Liver (tissue), 3 donors: ENCODE measurements around the gene PNPLA6.

Source experiments
- GABPA ChIP-seq, 2 donors: IDR thresholded peaks in 1 of 2; conservative IDR thresholded peaks in 1 of 2; 2 replicates each; pipeline ENCODE4 v1.6.1; 2016; ENCODE audit warnings: antibody characterized with exemption in 2 of 2, mild to moderate bottlenecking in 1 of 2, moderate library complexity in 1 of 2
- NR2F2 ChIP-seq: IDR thresholded peaks from 2 replicates; pipeline ENCODE4 v1.6.1; 2016; ENCODE audit warnings: antibody characterized with exemption
- RAD21 ChIP-seq, 2 donors: IDR thresholded peaks; 2 replicates each; pipeline ENCODE4 v1.6.1; 2016; ENCODE audit warnings: antibody characterized with exemption in 2 of 2, mild to moderate bottlenecking in 2 of 2
- TAF1 ChIP-seq: conservative IDR thresholded peaks from 2 replicates; pipeline ENCODE4 v1.6.1; 2016; ENCODE audit warnings: antibody characterized with exemption, mild to moderate bottlenecking
- YY1 ChIP-seq: IDR thresholded peaks from 2 replicates; pipeline ENCODE4 v1.6.1; 2016; ENCODE audit warnings: antibody characterized with exemption, mild to moderate bottlenecking
- TF ChIP-seq, protein P1 (sequence below): fragments of 150-350 bp; IDR thresholded peaks from 2 replicates; pipeline ENCODE4 v1.5.1; 2017; ENCODE audit warnings: improper control_type of control experiment, low read depth, low read length; ENCODE audit not compliant: missing input control
- TF ChIP-seq, protein P2 (sequence below): IDR thresholded peaks from 2 replicates; pipeline ENCODE4 v1.6.1; 2016; ENCODE audit warnings: antibody characterized with exemption, mild to moderate bottlenecking
- donor health status: healthy.
- donor health status: healthy.

DNA sequence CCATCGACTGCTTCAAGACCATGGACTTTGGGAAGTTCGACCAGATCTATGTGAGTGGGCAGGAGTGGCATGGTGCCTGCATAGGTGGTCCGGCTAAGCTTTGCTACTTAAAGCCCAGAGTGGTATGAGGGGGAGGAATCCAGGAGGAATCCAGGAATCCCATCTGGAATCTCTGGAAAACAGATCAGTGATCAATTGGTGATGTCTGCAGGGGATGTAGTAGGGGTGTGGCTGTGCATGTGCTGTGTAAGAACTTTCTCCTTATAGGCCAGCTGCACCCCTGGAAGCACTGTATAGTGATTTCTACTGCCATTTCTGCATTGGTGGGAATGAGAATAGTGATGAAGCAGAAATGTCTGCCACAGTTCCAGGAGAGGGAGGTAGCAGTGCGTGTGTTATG, 23.6 kb downstream of the PNPLA6 start:
- TF ChIP-seq, protein P1, sequence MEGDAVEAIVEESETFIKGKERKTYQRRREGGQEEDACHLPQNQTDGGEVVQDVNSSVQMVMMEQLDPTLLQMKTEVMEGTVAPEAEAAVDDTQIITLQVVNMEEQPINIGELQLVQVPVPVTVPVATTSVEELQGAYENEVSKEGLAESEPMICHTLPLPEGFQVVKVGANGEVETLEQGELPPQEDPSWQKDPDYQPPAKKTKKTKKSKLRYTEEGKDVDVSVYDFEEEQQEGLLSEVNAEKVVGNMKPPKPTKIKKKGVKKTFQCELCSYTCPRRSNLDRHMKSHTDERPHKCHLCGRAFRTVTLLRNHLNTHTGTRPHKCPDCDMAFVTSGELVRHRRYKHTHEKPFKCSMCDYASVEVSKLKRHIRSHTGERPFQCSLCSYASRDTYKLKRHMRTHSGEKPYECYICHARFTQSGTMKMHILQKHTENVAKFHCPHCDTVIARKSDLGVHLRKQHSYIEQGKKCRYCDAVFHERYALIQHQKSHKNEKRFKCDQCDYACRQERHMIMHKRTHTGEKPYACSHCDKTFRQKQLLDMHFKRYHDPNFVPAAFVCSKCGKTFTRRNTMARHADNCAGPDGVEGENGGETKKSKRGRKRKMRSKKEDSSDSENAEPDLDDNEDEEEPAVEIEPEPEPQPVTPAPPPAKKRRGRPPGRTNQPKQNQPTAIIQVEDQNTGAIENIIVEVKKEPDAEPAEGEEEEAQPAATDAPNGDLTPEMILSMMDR: no peak
- TF ChIP-seq NR2F2: no peak
- TF ChIP-seq, protein P2, sequence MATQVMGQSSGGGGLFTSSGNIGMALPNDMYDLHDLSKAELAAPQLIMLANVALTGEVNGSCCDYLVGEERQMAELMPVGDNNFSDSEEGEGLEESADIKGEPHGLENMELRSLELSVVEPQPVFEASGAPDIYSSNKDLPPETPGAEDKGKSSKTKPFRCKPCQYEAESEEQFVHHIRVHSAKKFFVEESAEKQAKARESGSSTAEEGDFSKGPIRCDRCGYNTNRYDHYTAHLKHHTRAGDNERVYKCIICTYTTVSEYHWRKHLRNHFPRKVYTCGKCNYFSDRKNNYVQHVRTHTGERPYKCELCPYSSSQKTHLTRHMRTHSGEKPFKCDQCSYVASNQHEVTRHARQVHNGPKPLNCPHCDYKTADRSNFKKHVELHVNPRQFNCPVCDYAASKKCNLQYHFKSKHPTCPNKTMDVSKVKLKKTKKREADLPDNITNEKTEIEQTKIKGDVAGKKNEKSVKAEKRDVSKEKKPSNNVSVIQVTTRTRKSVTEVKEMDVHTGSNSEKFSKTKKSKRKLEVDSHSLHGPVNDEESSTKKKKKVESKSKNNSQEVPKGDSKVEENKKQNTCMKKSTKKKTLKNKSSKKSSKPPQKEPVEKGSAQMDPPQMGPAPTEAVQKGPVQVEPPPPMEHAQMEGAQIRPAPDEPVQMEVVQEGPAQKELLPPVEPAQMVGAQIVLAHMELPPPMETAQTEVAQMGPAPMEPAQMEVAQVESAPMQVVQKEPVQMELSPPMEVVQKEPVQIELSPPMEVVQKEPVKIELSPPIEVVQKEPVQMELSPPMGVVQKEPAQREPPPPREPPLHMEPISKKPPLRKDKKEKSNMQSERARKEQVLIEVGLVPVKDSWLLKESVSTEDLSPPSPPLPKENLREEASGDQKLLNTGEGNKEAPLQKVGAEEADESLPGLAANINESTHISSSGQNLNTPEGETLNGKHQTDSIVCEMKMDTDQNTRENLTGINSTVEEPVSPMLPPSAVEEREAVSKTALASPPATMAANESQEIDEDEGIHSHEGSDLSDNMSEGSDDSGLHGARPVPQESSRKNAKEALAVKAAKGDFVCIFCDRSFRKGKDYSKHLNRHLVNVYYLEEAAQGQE: no peak
- no peak for TF ChIP-seq YY1
- TF ChIP-seq TAF1: no peak
- no peak for TF ChIP-seq GABPA (IDR thresholded peaks at IDR 0.05 in 1 of 2, conservative IDR thresholded peaks at IDR 0.05 in 1 of 2)
- no peak for TF ChIP-seq RAD21 (IDR thresholded peaks at IDR 0.05)
